MCF 10A (cell line): ENCODE data around the gene CD84. TPM values are rescaled to one million over a fixed set of nuclear protein-coding genes. Genes with fewer than 3 reads are reported as not detected.

Experiments
- BruUV-seq: library from RNA; stranded (reverse); fragments of 400-500 nt; replicated peaks from 2 replicates; lab custom pipeline; 2021; lab: Mats Ljungman, UMichigan
- CTCF ChIA-PET: fragments of 300-600 bp; sonication (Branson Sonifier 250); formaldehyde crosslinking; extraction: SDS; loops from one replicate; lab custom pipeline; 2021; ENCODE audit warnings: antibody characterized with exemption, inconsistent platforms; lab: Yijun Ruan, JAX
- POLR2A ChIA-PET: fragments of 300-600, 350-650 bp; sonication (Branson Sonifier 250); formaldehyde crosslinking; extraction: SDS; loops from one replicate; lab custom pipeline; 2020; ENCODE audit warnings: antibody characterized with exemption, inconsistent platforms; lab: Yijun Ruan, JAX
- DNase-seq: peaks from one replicate; pipeline ENCODE4 v3.0.0-alpha.2; 2018; ENCODE audit not compliant: unreplicated experiment
- H3K27ac Mint-ChIP-seq: one replicate; pipeline ENCODE4 v1.8.0; 2022; ENCODE audit warnings: mild to moderate bottlenecking, low read depth, mixed read lengths; ENCODE audit not compliant: unreplicated experiment
- H3K27me3 Mint-ChIP-seq: one replicate; pipeline ENCODE4 v1.8.0; 2022; ENCODE audit warnings: mixed read lengths; ENCODE audit not compliant: insufficient read depth, unreplicated experiment
- H3K36me3 Mint-ChIP-seq: one replicate; pipeline ENCODE4 v1.8.0; 2022; ENCODE audit warnings: mild to moderate bottlenecking, moderate library complexity, mixed read lengths; ENCODE audit not compliant: insufficient read depth, unreplicated experiment
- H3K4me1 Mint-ChIP-seq: one replicate; pipeline ENCODE4 v1.8.0; 2022; ENCODE audit warnings: mixed read lengths; ENCODE audit not compliant: insufficient read depth, unreplicated experiment
- H3K4me3 Mint-ChIP-seq: one replicate; pipeline ENCODE4 v1.8.0; 2022; ENCODE audit warnings: mild to moderate bottlenecking, moderate library complexity, mixed read lengths; ENCODE audit not compliant: unreplicated experiment
- H3K9me3 Mint-ChIP-seq: one replicate; pipeline ENCODE4 v1.8.0; 2022; ENCODE audit warnings: mixed read lengths; ENCODE audit not compliant: unreplicated experiment
- intact Hi-C: fragments of 100-400 bp; cut with micrococcal nuclease; formaldehyde crosslinking; loops from 2 replicates; pipeline ENCODE4 v1.14.1; 2022
- total RNA-seq: library from RNA; stranded (reverse); gene quantifications from 2 replicates; pipeline ENCODE4 v1.2.3, GENCODE V29; 2022
- TF ChIP-seq, protein P1 (sequence below): fragments of 200-600 bp; IDR thresholded peaks from one replicate; pipeline ENCODE4 v1.8.0; 2022; ENCODE audit warnings: antibody characterized with exemption, mild to moderate bottlenecking; ENCODE audit not compliant: unreplicated experiment

The CD84 gene
- total RNA-seq, 1 experiment from 2014 or later, result not detected

GRCh38 chr1:160607011-160607671 lies 27.8 kb upstream of the CD84 start:
- peak; percentile 85 for DNase-seq
- H3K4me3 Mint-ChIP-seq, result no peak overlapping the region
- intact Hi-C loops, result loop anchor here (1.0 to 10.0 kb wide), 6 partner anchors 62 to 510 kb away; partner anchors contain the start of genes CASQ1, COPA, IGSF8 and NCSTN
- H3K36me3 Mint-ChIP-seq, result no peaks in the 10 kb centered on the region
- no peaks in the 10 kb centered on the region for H3K4me1 Mint-ChIP-seq
- no TSS peak for BruUV-seq
- CTCF ChIA-PET, result interaction anchor here (0.6 to 10.6 kb wide), 44 partner anchors 8 to 482 kb away, joined by 3 to 153 read pairs (median 4); partner anchors contain the start of gene NECTIN4
- TF ChIP-seq, protein P1, sequence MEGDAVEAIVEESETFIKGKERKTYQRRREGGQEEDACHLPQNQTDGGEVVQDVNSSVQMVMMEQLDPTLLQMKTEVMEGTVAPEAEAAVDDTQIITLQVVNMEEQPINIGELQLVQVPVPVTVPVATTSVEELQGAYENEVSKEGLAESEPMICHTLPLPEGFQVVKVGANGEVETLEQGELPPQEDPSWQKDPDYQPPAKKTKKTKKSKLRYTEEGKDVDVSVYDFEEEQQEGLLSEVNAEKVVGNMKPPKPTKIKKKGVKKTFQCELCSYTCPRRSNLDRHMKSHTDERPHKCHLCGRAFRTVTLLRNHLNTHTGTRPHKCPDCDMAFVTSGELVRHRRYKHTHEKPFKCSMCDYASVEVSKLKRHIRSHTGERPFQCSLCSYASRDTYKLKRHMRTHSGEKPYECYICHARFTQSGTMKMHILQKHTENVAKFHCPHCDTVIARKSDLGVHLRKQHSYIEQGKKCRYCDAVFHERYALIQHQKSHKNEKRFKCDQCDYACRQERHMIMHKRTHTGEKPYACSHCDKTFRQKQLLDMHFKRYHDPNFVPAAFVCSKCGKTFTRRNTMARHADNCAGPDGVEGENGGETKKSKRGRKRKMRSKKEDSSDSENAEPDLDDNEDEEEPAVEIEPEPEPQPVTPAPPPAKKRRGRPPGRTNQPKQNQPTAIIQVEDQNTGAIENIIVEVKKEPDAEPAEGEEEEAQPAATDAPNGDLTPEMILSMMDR, result peak; percentile 96
- POLR2A ChIA-PET, result interaction anchor here (0.6 to 1.0 kb wide), 2 partner anchors 181 to 209 kb away, joined by 3 read pairs; no protein-coding TSS in a partner anchor
- H3K9me3 Mint-ChIP-seq, result peaks cover 8% of the 10 kb centered on the region
- peaks cover 74% of the 10 kb centered on the region for H3K27me3 Mint-ChIP-seq
- H3K27ac Mint-ChIP-seq, result no peak overlapping the region

GRCh38 chr1:160606611-160607010 lies 27.3 kb upstream of the CD84 start:
- no peak overlapping the region for H3K27ac Mint-ChIP-seq
- no peak for DNase-seq
- peaks cover 69% of the 10 kb centered on the region for H3K27me3 Mint-ChIP-seq
- POLR2A ChIA-PET, result interaction anchor here (0.6 to 1.0 kb wide), 2 partner anchors 180 to 208 kb away, joined by 3 read pairs; no protein-coding TSS in a partner anchor
- peaks cover 8% of the 10 kb centered on the region for H3K9me3 Mint-ChIP-seq
- intact Hi-C loops, result loop anchor here (1.0 to 10.0 kb wide), 6 partner anchors 62 to 509 kb away; partner anchors contain the start of genes CASQ1, COPA, IGSF8 and NCSTN
- no TSS peak for BruUV-seq
- no peaks in the 10 kb centered on the region for H3K4me1 Mint-ChIP-seq
- TF ChIP-seq, protein P1, result no peak
- CTCF ChIA-PET, result interaction anchor here (0.6 to 10.6 kb wide), 34 partner anchors 9 to 411 kb away, joined by 3 to 153 read pairs (median 4); no protein-coding TSS in a partner anchor
- H3K4me3 Mint-ChIP-seq, result no peak overlapping the region
- no peaks in the 10 kb centered on the region for H3K36me3 Mint-ChIP-seq

GRCh38 chr1:160605792-160606479 lies 26.6 kb upstream of the CD84 start:
- Mint-ChIP-seq H3K27me3 (peaks cover 62% of the 10 kb centered on the region), H3K27ac (no peak overlapping the region), H3K4me1 (no peaks in the 10 kb centered on the region), H3K9me3 (peaks cover 13% of the 10 kb centered on the region), H3K4me3 (no peak overlapping the region), H3K36me3 (no peaks in the 10 kb centered on the region)
- POLR2A ChIA-PET, result interaction anchor here (0.5 to 0.9 kb wide), 2 partner anchors 177 to 264 kb away, joined by 3 to 5 read pairs; no protein-coding TSS in a partner anchor
- intact Hi-C loops, result loop anchor here (2.0 to 10.0 kb wide), 4 partner anchors 61 to 509 kb away; partner anchors contain the start of genes CASQ1, COPA, IGSF8 and NCSTN
- CTCF ChIA-PET, result interaction anchor here (0.6 to 10.6 kb wide), 31 partner anchors 8 to 261 kb away, joined by 3 to 153 read pairs (median 4); no protein-coding TSS in a partner anchor
- BruUV-seq, result no TSS peak
- no peak for DNase-seq
- TF ChIP-seq, protein P1, result no peak
